Embryonic facial prominence (tissue), 1 donor: ENCODE data around the gene CLPX.
"Not testable (repeated sequence)": the region's sequence is repeated elsewhere in the genome, so short reads cannot be mapped to it uniquely, and the experiment has no call there.

Source experiments
- DNase-seq: peaks from one replicate; pipeline ENCODE4 v3.0.0-alpha.2; 2016; ENCODE audit errors: extremely low spot score

The CLPX gene

GRCh38 chr15:65172531-65172930, 12.6 kb downstream of the CLPX start:
- DNase-seq: no peak

DNA sequence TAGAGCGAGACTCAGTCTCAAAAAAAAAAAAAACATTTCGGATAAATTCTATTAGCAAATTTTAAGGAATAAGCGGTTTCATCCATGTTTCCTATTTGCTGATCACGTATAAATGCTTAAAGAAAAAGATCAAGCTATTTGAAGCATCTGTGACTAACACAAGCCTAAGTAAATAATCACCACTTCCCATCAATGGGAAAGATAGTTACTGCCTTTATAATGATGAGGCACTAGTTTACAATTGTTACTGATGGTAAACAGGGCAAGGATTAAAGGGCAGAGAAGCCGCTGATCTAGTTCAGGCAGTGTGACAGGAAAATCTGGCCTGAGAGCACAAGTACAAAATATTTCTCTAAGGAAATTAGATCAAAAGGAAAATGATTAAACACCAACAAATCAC, 13.7 kb downstream of the CLPX start:
- no peak for DNase-seq

DNA sequence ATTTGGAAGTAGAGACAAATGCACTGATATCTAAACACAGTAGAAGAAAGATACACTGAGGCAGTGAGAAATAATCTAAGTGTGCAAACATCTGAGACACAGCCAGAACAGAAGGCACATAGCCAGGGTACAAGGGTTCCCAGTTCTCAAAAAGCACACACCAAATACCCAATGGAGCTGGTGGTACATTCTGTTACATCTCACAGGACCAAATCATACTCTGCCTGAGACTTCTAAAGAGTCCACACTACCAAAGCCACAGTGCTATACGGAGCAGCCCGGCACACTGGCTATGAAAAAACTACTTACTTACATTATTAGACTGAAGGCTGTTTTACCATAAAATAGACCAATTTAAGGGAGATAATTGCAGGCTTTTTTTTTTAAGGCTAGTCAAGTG, 19.3 kb downstream of the CLPX start:
- no peak for DNase-seq

DNA sequence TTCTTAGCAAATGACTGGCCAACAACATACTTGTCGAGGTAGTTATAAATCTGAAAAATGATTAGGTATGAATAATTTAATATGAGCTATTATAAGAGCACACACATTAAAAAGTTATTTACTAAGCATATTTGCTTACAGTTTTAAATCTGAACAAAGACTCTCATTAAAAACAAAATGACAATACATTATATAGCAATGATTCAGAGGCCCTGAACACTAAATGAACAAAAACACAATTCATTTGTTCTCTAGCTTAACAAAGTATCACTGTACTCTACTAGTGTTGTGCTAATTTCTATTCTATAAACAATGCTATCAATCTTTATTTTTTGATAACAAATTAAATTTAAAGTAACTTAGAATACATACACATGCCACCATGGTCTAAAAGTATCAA, 21.0 kb downstream of the CLPX start:
- no peak for DNase-seq

DNA sequence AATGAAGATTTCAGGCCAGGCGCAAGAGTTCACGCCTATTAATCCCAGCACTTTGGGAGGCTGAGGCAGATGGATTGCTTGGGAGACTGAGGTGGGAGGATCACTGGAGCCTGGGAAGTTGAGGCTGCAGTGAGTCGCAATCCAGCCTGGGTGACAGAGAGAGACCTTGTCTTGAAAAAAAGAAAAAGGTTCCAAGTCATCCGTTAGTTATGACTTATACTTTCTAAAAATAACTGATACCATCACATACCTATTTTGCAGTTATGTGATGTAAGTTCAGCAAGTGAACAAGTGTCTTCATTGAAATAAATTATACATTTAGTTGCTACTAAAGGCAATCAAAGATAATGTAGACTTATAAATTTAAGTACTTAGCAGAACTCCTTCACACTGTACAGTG, 22.1 kb downstream of the CLPX start:
- no peak for DNase-seq

DNA sequence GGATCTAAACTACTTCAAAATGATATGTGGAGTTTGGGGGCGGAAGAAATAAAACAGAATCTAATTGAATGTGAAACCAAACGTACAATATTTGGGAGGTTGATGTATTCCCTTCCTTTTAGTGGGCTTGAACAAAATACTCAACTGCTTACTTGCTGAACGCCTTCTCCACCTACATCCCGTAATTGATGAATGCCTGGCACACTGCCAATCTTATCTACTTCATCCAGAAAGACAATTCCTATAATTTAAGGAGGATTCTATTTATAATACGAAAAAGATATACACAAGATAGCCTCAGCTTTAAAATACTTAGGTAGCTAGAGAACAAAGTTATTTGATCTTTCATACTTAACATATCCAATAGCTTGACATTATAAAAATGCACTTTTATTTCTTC, 28.4 kb downstream of the CLPX start:
- no peak for DNase-seq

DNA sequence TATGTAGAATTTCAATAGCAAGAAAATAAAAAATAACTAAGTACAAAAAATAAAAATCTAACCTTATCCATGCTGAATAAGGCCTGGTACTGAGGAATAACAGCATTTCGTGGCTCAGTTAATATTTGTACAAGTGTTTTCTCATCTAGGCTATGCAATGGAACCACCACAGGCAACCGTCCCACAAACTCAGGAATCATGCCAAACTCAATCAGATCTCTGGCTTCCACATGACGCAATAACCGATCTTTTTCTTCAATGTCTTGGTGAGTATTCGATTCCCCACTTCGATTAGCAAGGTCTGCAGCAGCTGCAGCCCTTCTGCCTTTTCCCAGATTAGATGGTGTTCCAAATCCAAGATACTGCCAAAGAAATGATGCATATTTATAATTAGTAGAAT, 30.4 kb downstream of the CLPX start:
- no peak for DNase-seq

DNA sequence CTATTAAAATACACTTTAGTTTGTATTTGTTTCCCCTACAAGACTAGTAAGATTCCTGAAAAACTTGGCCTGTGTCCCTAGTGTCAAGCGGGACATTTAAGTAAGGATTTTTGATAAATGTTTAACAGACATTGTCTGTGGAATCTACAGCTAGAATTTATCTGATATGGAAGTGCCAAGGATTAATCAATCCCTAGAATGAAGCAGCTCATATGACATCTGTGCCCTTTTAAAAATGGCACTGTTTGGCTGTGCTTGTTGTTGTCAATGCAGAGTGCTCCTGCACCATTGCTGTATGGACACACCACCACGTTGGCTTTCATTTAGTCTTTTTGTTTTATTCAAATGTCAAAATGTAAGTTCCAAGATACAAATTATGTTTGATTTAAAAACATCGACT, 37.2 kb downstream of the CLPX start:
- DNase-seq: no peak

DNA sequence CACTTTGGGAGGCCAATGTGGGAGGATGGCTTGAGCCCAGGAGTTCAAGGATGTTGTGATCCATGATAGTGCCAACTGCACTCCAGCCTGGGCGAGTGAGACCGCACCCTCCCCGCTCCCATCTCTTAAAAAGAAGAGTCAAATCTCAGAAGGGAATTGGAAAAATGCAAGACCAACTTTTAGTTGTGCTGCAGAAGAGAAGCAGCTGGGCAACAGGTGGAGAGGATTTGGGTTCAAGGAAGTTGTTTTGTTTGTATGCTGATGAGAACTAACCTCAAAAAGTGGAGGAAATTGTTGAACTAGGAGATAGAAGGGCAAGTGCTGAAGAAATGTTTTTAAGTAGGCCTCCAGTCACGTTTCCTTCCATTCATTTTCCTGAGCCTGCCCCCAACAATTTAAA, 38.7 kb downstream of the CLPX start:
- no peak for DNase-seq

- not testable (repeated sequence) for DNase-seq
These were observed 46.5 kb downstream of the CLPX start for GRCh38 chr15:65138631-65139030.

- not testable (repeated sequence) for DNase-seq
These were observed 47.2 kb downstream of the CLPX start for GRCh38 chr15:65137893-65138292.

- DNase-seq: not testable (repeated sequence)
These were observed 48.1 kb downstream of the CLPX start for GRCh38 chr15:65137089-65137488.

- DNase-seq: no peak
These were observed 50.6 kb downstream of the CLPX start for GRCh38 chr15:65134538-65134937.

DNA sequence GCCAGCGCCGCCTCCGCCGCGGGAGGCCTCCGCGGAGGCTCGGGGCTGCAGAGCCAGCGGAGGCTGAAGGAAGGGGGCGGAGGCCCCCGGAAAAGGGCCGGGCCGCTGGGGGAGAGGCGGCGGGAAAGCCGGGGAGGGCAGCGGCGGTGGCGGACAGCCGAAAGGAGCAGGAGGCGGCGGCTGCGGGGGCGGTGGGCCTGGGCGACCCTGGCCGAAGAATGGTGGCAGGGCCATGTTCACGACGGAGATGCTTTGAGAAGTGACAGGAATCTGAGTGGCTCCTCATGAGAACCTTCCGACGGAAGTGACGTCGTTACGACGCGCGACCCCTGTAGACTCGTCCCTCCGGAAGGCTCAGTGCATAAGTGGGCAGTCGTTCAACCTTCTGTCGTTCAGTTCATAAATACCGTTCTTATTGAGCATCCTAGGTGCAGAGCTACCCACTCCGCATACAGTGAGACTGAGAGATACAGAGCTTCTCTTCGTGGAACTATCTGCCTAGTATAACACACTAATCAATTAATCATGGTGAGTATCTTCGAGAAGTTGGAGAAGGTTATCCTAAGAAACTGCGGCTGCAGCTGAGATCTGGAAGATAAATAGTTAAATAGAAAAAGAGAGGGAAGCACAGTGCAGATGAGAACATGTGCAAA, 51.5 kb downstream of the CLPX start, which contains the start of gene PDCD7:
Gene PDCD7 (minus strand): TSS at position 261 of the 653 bp plus-strand sequence. CDS start 27 bp downstream, at position 234.
- DNase-seq: peak; percentile 94

DNA sequence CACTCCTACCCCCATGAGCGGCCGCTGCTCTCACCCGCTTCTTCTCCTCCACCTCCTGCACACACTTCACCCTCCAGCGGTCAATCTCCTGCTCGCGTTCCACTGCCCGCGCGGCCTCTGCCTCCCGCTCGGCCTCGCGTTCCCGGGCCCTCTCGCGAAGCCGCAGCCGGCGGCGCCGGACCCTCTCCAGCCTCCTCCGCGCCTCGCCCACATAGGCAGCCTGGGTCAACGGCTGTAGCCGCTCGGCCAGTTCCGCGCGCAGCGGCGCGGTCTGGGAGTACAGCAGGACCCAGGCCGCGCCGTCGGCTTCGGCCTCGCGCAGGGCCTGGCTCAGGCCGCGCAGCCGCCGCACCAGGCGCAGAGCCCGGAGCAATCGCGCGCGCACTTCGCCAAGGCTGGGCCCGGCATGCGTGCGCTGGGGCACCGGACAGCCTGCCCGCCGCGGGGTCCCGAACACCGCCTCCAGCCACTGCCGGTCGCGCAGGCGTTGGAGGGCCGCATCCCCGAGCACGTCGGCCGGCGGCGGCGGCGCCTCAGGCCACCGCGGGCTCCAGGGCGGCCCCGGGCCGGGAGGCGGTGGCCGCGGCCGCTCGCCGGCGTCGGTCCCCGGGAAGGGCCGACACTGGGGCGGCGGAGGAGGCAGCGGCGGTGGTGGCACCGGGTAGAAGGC, 52.1 kb downstream of the CLPX start:
- DNase-seq: no peak

DNA sequence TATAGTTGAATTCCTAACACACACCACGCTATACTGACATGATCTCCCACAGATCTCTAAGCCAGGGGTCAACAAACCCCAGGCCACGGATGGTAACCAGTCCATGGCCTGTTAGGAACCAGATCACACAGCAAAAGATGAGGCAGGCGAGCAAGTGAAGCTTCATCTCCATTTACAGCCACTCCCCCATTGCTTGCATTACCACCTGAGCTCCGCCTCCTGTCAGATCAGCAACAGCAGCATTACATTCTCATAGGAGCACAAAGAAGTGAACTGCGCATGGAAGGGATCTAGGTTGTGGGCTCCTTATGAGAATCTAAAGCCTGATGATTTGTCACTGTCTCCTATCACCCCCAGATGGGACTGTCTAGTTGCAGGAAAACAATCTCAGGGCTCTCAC, 54.2 kb downstream of the CLPX start:
- no peak for DNase-seq

GRCh38 chr15:65115542-65115941, 69.6 kb downstream of the CLPX start:
- no peak for DNase-seq

GRCh38 chr15:65115086-65115485, 70.1 kb downstream of the CLPX start, which contains the start of gene UBAP1L:
Gene UBAP1L, minus strand, starts transcription at chr15:65115200. Its CDS starts 8,985 bp downstream, at chr15:65106215.
- no peak for DNase-seq

- no peak for DNase-seq
These were observed 74.4 kb downstream of the CLPX start for GRCh38 chr15:65110676-65111292.

DNA sequence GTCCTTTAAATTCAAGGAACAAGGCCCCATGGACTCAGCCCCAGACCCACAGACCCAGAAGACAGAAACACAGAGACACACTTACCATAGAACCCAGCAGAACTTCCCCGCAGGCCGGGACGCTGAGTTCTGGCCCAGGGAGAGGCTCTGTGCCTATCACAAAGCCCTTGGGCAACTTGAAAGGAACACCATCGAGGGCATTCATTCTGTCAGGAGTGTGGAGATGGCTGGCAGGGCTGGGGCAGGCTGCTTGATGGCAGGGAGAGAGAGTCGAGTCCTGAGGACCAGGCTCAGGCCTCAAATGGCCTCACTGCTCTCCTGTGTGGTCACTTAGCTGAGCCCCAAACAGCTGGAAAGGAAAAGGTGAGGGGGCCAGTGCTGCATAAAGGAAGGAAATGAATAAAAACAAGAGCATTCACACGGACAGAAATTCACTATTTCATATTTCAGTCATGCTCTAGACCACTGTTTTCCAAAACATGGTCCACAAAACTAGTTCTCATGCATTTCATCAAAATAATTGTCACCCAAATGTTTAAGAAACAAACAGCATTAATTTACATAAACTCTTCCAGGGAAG, 79.0 kb downstream of the CLPX start:
- no peak for DNase-seq

DNA sequence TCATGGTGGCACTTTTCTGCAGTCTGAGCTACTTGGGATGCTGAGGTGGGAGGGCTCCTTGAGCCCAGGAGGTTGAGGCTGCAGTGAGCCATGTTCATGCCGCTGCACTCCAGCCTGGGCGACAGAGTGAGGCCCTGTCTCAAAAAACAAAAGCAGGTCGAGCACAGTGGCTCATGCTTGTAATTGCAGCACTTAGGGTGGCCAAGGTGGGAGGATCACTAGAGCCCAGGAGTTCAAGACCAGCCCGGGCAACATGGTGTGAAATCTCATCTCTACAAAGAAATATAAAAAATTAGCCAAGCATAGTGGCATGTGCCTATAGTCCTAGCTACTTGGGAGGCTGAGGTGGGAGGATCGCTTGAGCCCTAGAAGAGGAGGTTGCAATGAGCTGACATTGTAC, 80.1 kb downstream of the CLPX start:
- no peak for DNase-seq

DNA sequence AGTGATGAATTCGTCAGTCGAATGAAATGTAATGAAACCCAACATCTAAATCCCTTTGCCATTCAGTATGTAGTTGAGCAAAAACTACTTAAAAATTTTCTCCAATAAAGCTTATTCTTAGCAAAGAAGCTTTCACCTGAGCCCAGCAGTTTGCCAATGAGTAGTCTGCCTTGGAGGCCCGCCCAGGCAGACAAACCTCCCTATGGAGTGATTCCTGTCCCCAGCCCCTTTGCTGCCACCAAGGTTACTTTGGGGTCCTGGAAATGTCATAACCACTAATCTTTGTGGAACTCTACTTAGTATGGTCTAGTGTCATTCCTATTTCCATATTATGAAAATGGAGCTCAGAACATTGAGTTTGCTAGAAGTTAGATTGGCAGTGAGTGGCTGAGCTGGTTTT, 82.2 kb downstream of the CLPX start:
- DNase-seq: no peak
